ENCODE measurements around the gene SEZ6.

- TF ChIP-seq CTCF (IDR thresholded peaks at IDR 0.05) (no peak), MYC (IDR thresholded peaks at IDR 0.05; ENCODE audit: borderline replicate concordance, low read length) (no peak), EHMT2 (IDR thresholded peaks at IDR 0.05; ENCODE audit: low read depth) (no peak), ZNF302 (CRISPR knock-in tag; IDR thresholded peaks at IDR 0.05) (no peak), NFE2L2 (conservative IDR thresholded peaks at IDR 0.05; ENCODE audit: low read length) (no peak), MAZ (IDR thresholded peaks at IDR 0.05; ENCODE audit: borderline replicate concordance, low read depth, low read length) (no peak), ESRRA (IDR thresholded peaks at IDR 0.05; ENCODE audit: borderline replicate concordance, low read length) (no peak), MAFK (IDR thresholded peaks at IDR 0.05; ENCODE audit: partially characterized antibody) (no peak), HDAC2 (IDR thresholded peaks at IDR 0.05) (no peak), ELK1 (IDR thresholded peaks at IDR 0.05; ENCODE audit: low read depth, low read length) (no peak), EP300 (IDR thresholded peaks at IDR 0.05) (no peak), POLR2A (IDR thresholded peaks at IDR 0.05; ENCODE audit: low read length) (no peak), TP53 (CRISPR knock-in tag; IDR thresholded peaks at IDR 0.05) (no peak), RFX5 (IDR thresholded peaks at IDR 0.05) (no peak)
These were observed 43.8 kb upstream of the SEZ6 start for GRCh38 chr17:29049541-29050145.
